ENCODE results near the gene PPFIA2. TPM values are rescaled to one million over a fixed set of nuclear protein-coding genes. Genes with fewer than 3 reads are reported as not detected.
"Not testable (repeated sequence)": the region's sequence is repeated elsewhere in the genome, so short reads cannot be mapped to it uniquely, and the experiment has no call there.

The PPFIA2 gene
- total RNA-seq, 3 donors from 2014 or later, result 1.1 to 2.9 (median 2.6) TPM

- no peak for TF ChIP-seq CTCF (IDR thresholded peaks at IDR 0.05)
- intact Hi-C loops (cut with DNase I, micrococcal nuclease), result no loop called here
- Histone ChIP-seq H3K36me3 (ENCODE audit: low read depth) (no peaks in the 10 kb centered on the region), H3K9me3 (no peaks in the 10 kb centered on the region), H3K4me3 (no peak overlapping the region), H3K4me1 (ENCODE audit: low read depth) (no peaks in the 10 kb centered on the region)
- no peak for DNase-seq
- no peak for ATAC-seq
Observed at GRCh38 chr12:81596558-81596957, 162.6 kb downstream of the PPFIA2 start.

GRCh38 chr12:81591256-81591655 lies 167.9 kb downstream of the PPFIA2 start:
- ATAC-seq, result no peak
- H3K36me3 ChIP-seq (ENCODE audit: low read depth), result no peaks in the 10 kb centered on the region
- intact Hi-C loops (cut with DNase I, micrococcal nuclease), result no loop called here
- no peak for TF ChIP-seq CTCF (IDR thresholded peaks at IDR 0.05)
- no peaks in the 10 kb centered on the region for H3K4me1 ChIP-seq (ENCODE audit: low read depth)
- DNase-seq, result no peak
- H3K9me3 ChIP-seq, result peaks cover 4% of the 10 kb centered on the region
- H3K4me3 ChIP-seq, result no peak overlapping the region

GRCh38 chr12:81590703-81591102 lies 168.4 kb downstream of the PPFIA2 start:
- ATAC-seq; DNase-seq; intact Hi-C loops (cut with DNase I, micrococcal nuclease); H3K9me3 ChIP-seq; H3K36me3 ChIP-seq (ENCODE audit: low read depth); H3K4me1 ChIP-seq (ENCODE audit: low read depth); H3K4me3 ChIP-seq: not testable (repeated sequence)

GRCh38 chr12:81588235-81589008 lies 170.7 kb downstream of the PPFIA2 start:
- no peaks in the 10 kb centered on the region for H3K36me3 ChIP-seq (ENCODE audit: low read depth)
- peaks cover 4% of the 10 kb centered on the region for H3K9me3 ChIP-seq
- H3K4me1 ChIP-seq (ENCODE audit: low read depth), result no peaks in the 10 kb centered on the region
- no peak for DNase-seq
- no peak for ATAC-seq
- intact Hi-C loops (cut with DNase I, micrococcal nuclease), result no loop called here
- no peak for TF ChIP-seq CTCF (IDR thresholded peaks at IDR 0.05)
- no peak overlapping the region for H3K4me3 ChIP-seq

- no peak overlapping the region for H3K4me3 ChIP-seq
- no peak for ATAC-seq
- TF ChIP-seq CTCF (IDR thresholded peaks at IDR 0.05), result no peak
- H3K4me1 ChIP-seq (ENCODE audit: low read depth), result no peaks in the 10 kb centered on the region
- H3K36me3 ChIP-seq (ENCODE audit: low read depth), result no peaks in the 10 kb centered on the region
- no peak for DNase-seq
- H3K9me3 ChIP-seq, result peaks cover 3% of the 10 kb centered on the region
- intact Hi-C loops (cut with DNase I, micrococcal nuclease), result no loop called here
Observed at GRCh38 chr12:81585787-81586186, 173.4 kb downstream of the PPFIA2 start.

- Histone ChIP-seq H3K36me3 (ENCODE audit: low read depth) (no peaks in the 10 kb centered on the region), H3K9me3 (no peaks in the 10 kb centered on the region), H3K4me3 (no peak overlapping the region), H3K4me1 (ENCODE audit: low read depth) (no peaks in the 10 kb centered on the region)
- DNase-seq (no peak), ATAC-seq (no peak)
- TF ChIP-seq CTCF (IDR thresholded peaks at IDR 0.05), result no peak
- intact Hi-C loops (cut with DNase I, micrococcal nuclease), result no loop called here
Observed at GRCh38 chr12:81573228-81573627, 185.9 kb downstream of the PPFIA2 start.

Measured in mucosa of descending colon (tissue), 3 donors.